Stimulated activated CD8-positive, alpha-beta memory T cell treated with anti-CD3 and anti-CD28 coated beads, Interleukin-4, amount 100 ng/mL, for 4 hours (primary cell): ENCODE data around the gene PNKP.
"Not testable (repeated sequence)": the region's sequence is repeated elsewhere in the genome, so short reads cannot be mapped to it uniquely, and the experiment has no call there.

Experiments
- DNase-seq, 2 donors: peaks; one replicate each; pipeline ENCODE4 v3.0.0-alpha.2; 2020; ENCODE audit warnings: low read depth in 2 of 2, low spot score in 1 of 2

PNKP gene

GRCh38 chr19:49823472-49823871 is 43.9 kb downstream of the PNKP start:
- no peak for DNase-seq

DNA sequence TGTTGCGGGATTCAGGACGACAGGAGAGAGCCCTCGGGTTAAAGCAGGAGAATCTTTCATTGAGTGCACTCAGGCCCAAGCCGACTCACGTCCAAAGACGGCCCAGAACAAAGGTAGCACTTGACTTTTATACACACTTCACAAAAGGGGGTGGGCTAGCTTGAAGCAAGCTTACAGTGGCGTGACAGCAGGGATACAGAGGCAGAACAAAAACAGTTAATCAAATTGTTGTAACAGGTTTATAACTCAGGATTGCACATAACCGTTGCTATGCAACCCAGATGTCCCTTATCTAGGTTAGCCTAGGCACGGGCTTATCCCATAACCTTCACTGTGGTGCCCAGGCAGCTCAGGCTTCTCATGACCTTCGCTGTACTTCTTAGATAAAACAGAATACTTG is 47.3 kb downstream of the PNKP start:
- no peak for DNase-seq

- not testable (repeated sequence) for DNase-seq
Measured at GRCh38 chr19:49819452-49820115, 47.8 kb downstream of the PNKP start.

- DNase-seq = no peak
Measured at GRCh38 chr19:49818649-49819370, 48.6 kb downstream of the PNKP start.

DNA sequence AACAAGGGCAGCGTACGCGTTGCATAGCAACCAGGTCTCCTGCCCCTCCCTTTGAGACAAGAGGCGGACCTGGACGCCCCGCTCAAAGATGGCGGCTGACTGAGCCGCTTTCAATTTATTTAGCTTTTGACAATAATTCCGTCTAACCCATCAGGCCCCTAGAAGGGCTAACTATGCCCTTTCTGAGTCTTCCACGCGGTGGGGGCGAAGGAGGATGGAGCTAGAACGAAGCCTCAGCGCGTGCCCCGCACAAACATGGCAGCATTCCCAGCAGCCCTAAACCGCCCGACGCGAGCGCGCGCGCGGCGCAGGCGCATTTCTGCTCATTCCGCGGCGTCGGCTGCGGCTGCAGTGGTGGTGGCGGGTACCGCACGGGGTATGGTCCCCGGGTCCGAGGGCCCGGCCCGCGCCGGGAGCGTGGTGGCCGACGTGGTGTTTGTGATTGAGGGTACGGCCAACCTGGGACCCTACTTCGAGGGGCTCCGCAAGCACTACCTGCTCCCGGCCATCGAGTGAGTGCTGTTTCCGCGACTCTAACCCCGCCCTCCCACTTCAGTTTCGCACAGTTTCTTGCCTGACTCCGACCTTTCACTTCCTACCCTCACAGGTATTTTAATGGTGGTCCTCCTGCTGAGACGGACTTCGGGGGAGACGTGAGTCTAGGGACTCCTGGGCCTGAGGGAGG is 49.3 kb downstream of the PNKP start, which contains the start of gene MED25:
Gene MED25, plus strand, starts transcription at position 326 of the 685 bp plus-strand sequence. Its CDS starts 53 bp downstream, at position 379.
- peak; percentile 64 to 75 for DNase-seq

GRCh38 chr19:49816590-49816989 is 50.8 kb downstream of the PNKP start:
- DNase-seq = no peak

GRCh38 chr19:49814010-49814409 is 53.4 kb downstream of the PNKP start:
- DNase-seq = no peak

GRCh38 chr19:49812997-49813861 is 54.1 kb downstream of the PNKP start, which contains the start of gene FUZ:
Gene FUZ, minus strand, starts transcription at chr19:49813292. Its CDS starts 186 bp downstream, at chr19:49813106.
- DNase-seq = peak; percentile 79 to 87

GRCh38 chr19:49812452-49812996 is 54.9 kb downstream of the PNKP start:
- no peak for DNase-seq

DNA sequence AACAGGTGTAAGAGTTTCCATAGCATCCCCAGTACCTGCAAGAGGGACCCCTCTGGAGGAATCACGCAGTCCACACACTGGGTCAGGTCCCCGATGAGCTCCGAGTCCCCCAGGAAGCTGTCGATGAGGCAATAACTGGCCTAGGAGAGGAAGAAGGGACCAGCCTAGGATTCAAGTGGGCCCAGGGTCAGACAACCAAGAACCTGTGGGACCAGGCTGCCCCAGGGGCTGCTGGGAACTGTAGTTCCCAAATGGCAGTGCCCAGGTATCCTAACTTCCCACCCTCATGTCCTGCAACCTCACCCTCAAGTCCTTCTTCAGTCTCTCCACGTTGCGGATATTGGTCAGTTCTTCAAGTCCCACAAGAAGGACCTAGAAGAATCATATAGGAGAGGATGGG is 56.0 kb downstream of the PNKP start:
- no peak for DNase-seq
